IMR-90 (cell line): ENCODE measurements around the gene EMP1. TPM values are rescaled to one million over a fixed set of nuclear protein-coding genes. Genes with fewer than 3 reads are reported as not detected.

Experiments used
- ATAC-seq: fragments of 200-7000 bp; cut with Tn5 transposase; 2 replicates; pipeline ENCODE4 v1.9.1; 2020; ENCODE audit warnings: low read depth, mild to moderate bottlenecking, moderate library complexity
- BruUV-seq: library from RNA; stranded (reverse); fragments of 400-500 nt; replicated peaks from 2 replicates; lab custom pipeline; 2021; lab: Mats Ljungman, UMichigan
- CTCF ChIA-PET: fragments of 300-600 bp; formaldehyde crosslinking; extraction: SDS; loops from one replicate; lab custom pipeline; 2021; ENCODE audit warnings: antibody characterized with exemption; lab: Yijun Ruan, JAX
- POLR2A ChIA-PET: fragments of 300-600 bp; sonication (Branson Sonifier 250); formaldehyde crosslinking; loops from one replicate; lab custom pipeline; 2022; ENCODE audit warnings: antibody characterized with exemption; ENCODE audit not compliant: unreplicated experiment; lab: Charles Lee
- DNase-seq: peaks from one replicate; pipeline ENCODE4 v3.0.0; 2013
- H2AFZ ChIP-seq: replicated peaks from 2 replicates; pipeline ENCODE3; 2013; ENCODE audit warnings: low read length, mild to moderate bottlenecking; ENCODE audit not compliant: poor library complexity
- H2AK5ac ChIP-seq: 2 replicates; pipeline ENCODE4 v1.6.1; 2013; ENCODE audit warnings: low read depth, low read length, inconsistent platforms
- H2AK9ac ChIP-seq: replicated peaks from 2 replicates; pipeline ENCODE3; 2013; ENCODE audit warnings: mild to moderate bottlenecking, low read depth, low read length, moderate library complexity; ENCODE audit not compliant: poor library complexity
- H2BK120ac ChIP-seq: 2 replicates; pipeline ENCODE4 v1.6.1; 2013; ENCODE audit warnings: low read depth, low read length, inconsistent platforms
- H2BK15ac ChIP-seq: 3 replicates; pipeline ENCODE4 v1.6.1; 2013; ENCODE audit warnings: low read depth, low read length, inconsistent platforms
- H2BK20ac ChIP-seq: 2 replicates; pipeline ENCODE4 v1.6.1; 2013; ENCODE audit warnings: low read depth, mild to moderate bottlenecking, inconsistent platforms, low read length, moderate library complexity
- H2BK5ac ChIP-seq: 2 replicates; pipeline ENCODE4 v1.6.1; 2013; ENCODE audit warnings: mild to moderate bottlenecking, low read depth, low read length, inconsistent platforms; ENCODE audit not compliant: poor library complexity, severe bottlenecking
- H3K14ac ChIP-seq: replicated peaks from 2 replicates; pipeline ENCODE4 v1.6.1; 2013; ENCODE audit warnings: low read depth, low read length, inconsistent platforms
- H3K18ac ChIP-seq: 2 replicates; pipeline ENCODE4 v1.6.1; 2013; ENCODE audit warnings: low read depth, low read length, control low read depth
- H3K23ac ChIP-seq: 2 replicates; pipeline ENCODE4 v1.6.1; 2013; ENCODE audit warnings: low read depth, low read length, inconsistent platforms
- H3K27ac ChIP-seq: 2 replicates; pipeline ENCODE4 v1.5.1; 2013; ENCODE audit warnings: mild to moderate bottlenecking, control low read depth, low read length; ENCODE audit not compliant: insufficient read depth
- H3K27me3 ChIP-seq: 2 replicates; pipeline ENCODE4 v1.6.1; 2013; ENCODE audit warnings: low read length; ENCODE audit not compliant: control insufficient read depth, insufficient read depth
- H3K36me3 ChIP-seq: 2 replicates; pipeline ENCODE4 v1.6.1; 2013; ENCODE audit warnings: low read length, mixed read lengths; ENCODE audit not compliant: control insufficient read depth, insufficient read depth
- H3K4ac ChIP-seq: 2 replicates; pipeline ENCODE4 v1.6.1; 2013; ENCODE audit warnings: low read depth, low read length, inconsistent platforms
- H3K4me1 ChIP-seq: 2 replicates; pipeline ENCODE4 v1.6.1; 2013; ENCODE audit warnings: low read length, mixed read lengths; ENCODE audit not compliant: control insufficient read depth, insufficient read depth
- H3K4me2 ChIP-seq: 2 replicates; pipeline ENCODE4 v1.6.1; 2013; ENCODE audit warnings: low read depth, mild to moderate bottlenecking, control low read depth, low read length, moderate library complexity
- H3K4me3 ChIP-seq: 2 replicates; pipeline ENCODE4 v1.5.1; 2013; ENCODE audit warnings: low read depth, mild to moderate bottlenecking, control low read depth, low read length, moderate library complexity; ENCODE audit not compliant: insufficient read depth
- H3K56ac ChIP-seq: 2 replicates; pipeline ENCODE4 v1.6.1; 2013; ENCODE audit warnings: low read length, inconsistent platforms; ENCODE audit not compliant: insufficient read depth; ENCODE audit errors: extremely low read depth
- H3K79me1 ChIP-seq, 2 experiments: 2 replicates each; pipeline ENCODE4 v1.6.1; 2013; ENCODE audit warnings: low read length in 2 of 2, inconsistent platforms in 1 of 2, low read depth in 1 of 2
- H3K9ac ChIP-seq: 2 replicates; pipeline ENCODE4 v1.6.1; 2013; ENCODE audit warnings: low read depth, low read length, control low read depth
- H3K9me1 ChIP-seq: 2 replicates; pipeline ENCODE4 v1.6.1; 2013; ENCODE audit warnings: low read length, inconsistent platforms; ENCODE audit not compliant: insufficient read depth
- H3K9me3 ChIP-seq: 2 replicates; pipeline ENCODE4 v1.6.1; 2013; ENCODE audit warnings: low read length; ENCODE audit not compliant: control insufficient read depth, insufficient read depth
- H4K20me1 ChIP-seq: 2 replicates; pipeline ENCODE4 v1.6.1; 2013; ENCODE audit warnings: low read length, inconsistent platforms; ENCODE audit not compliant: insufficient read depth
- H4K5ac ChIP-seq: 2 replicates; pipeline ENCODE4 v1.6.1; 2013; ENCODE audit warnings: mild to moderate bottlenecking, low read depth, low read length, control low read depth
- H4K8ac ChIP-seq, 2 experiments: 2 replicates each; pipeline ENCODE4 v1.6.1; 2013; ENCODE audit warnings: low read depth in 2 of 2, low read length in 2 of 2, control low read depth in 1 of 2, inconsistent platforms in 1 of 2
- H4K91ac ChIP-seq: 2 replicates; pipeline ENCODE4 v1.6.1; 2013; ENCODE audit warnings: low read depth, low read length, inconsistent platforms; ENCODE audit not compliant: insufficient read depth
- BHLHE40 ChIP-seq: fragments of 150-350 bp; IDR thresholded peaks from 2 replicates; pipeline ENCODE4 v1.6.1; 2016; ENCODE audit warnings: mild to moderate bottlenecking, low read depth, low read length
- CEBPB ChIP-seq: IDR thresholded peaks from 2 replicates; pipeline ENCODE4 v1.6.1; 2012; ENCODE audit warnings: low read depth, low read length, improper control_type of control experiment
- CHD1 ChIP-seq: IDR thresholded peaks from 2 replicates; pipeline ENCODE4 v1.6.1; 2012; ENCODE audit warnings: low read depth, low read length, improper control_type of control experiment
- FOS ChIP-seq: fragments of 150-350 bp; IDR thresholded peaks from 2 replicates; pipeline ENCODE4 v1.6.1; 2016; ENCODE audit warnings: low read depth, low read length
- MAFK ChIP-seq: IDR thresholded peaks from 2 replicates; pipeline ENCODE4 v1.6.1; 2012; ENCODE audit warnings: low read depth, low read length, improper control_type of control experiment
- NFE2L2 ChIP-seq: fragments of 150-350 bp; IDR thresholded peaks from 2 replicates; pipeline ENCODE4 v1.6.1; 2016; ENCODE audit warnings: low read depth, mild to moderate bottlenecking, low read length
- POLR2A ChIP-seq: IDR thresholded peaks from 2 replicates; pipeline ENCODE4 v1.6.1; 2012; ENCODE audit warnings: mild to moderate bottlenecking, low read depth, low read length
- RAD21 ChIP-seq: IDR thresholded peaks from 2 replicates; pipeline ENCODE4 v1.6.1; 2012; ENCODE audit warnings: low read length, improper control_type of control experiment
- RCOR1 ChIP-seq: IDR thresholded peaks from 2 replicates; pipeline ENCODE4 v1.6.1; 2012; ENCODE audit warnings: mild to moderate bottlenecking, low read length, improper control_type of control experiment; ENCODE audit not compliant: insufficient replicate concordance
- RFX5 ChIP-seq: IDR thresholded peaks from 2 replicates; pipeline ENCODE4 v1.8.0; 2012; ENCODE audit warnings: low read depth, mild to moderate bottlenecking, low read length, moderate library complexity
- SMC3 ChIP-seq: fragments of 150-350 bp; IDR thresholded peaks from 2 replicates; pipeline ENCODE4 v1.6.1; 2016; ENCODE audit warnings: low read depth, mild to moderate bottlenecking, antibody characterized with exemption, low read length, moderate library complexity
- WGBS, 2 experiments: methylation state at CpG; one replicate each; pipeline versions ENCODE4 v1.1.5 to v1.1.7; 2013; ENCODE audit warnings: missing lambda C conversion rate in 2 of 2; ENCODE audit not compliant: insufficient read length in 1 of 2; ENCODE audit errors: extremely low coverage in 2 of 2; 5-methylcytosine and 5-hydroxymethylcytosine counted together
- dilution Hi-C: fragments of 300-500 bp; cut with HindIII; formaldehyde crosslinking; loops from one replicate; pipeline ENCODE4 v1.14.3; 2018; ENCODE audit warnings: low sequenced_read_pairs; ENCODE audit not compliant: unreplicated experiment
- in situ Hi-C: fragments of 300-500 bp; cut with MboI; formaldehyde crosslinking; loops from 3 replicates; pipeline ENCODE4 v1.14.3; 2019; ENCODE audit warnings: low sequenced_read_pairs, inconsistent platforms, mixed read lengths
- intact Hi-C: fragments of 100-400 bp; cut with micrococcal nuclease; formaldehyde crosslinking; loops from 2 replicates; pipeline ENCODE4 v1.10.0; 2022
- polyA plus RNA-seq, 3 experiments: library from polyadenylated mRNA; depleted of rRNA; stranded (reverse); fragments of >200 nt; gene quantifications; 2 replicates each; pipeline ENCODE4 v1.2.3, GENCODE V29; 2012; ENCODE audit warnings: low replicate concordance in 1 of 3
- total RNA-seq: library from RNA; depleted of rRNA; stranded (reverse); fragments of >200 nt; gene quantifications from 2 replicates; pipeline ENCODE4 v1.2.3, GENCODE V29; 2012
- TF ChIP-seq, protein P1 (sequence below): fragments of 150-350 bp; IDR thresholded peaks from 2 replicates; pipeline ENCODE4 v1.6.1; 2016; ENCODE audit warnings: low read depth, mild to moderate bottlenecking, low read length, moderate library complexity, borderline replicate concordance
- TF ChIP-seq, protein P2 (sequence below): fragments of 150-350 bp; IDR thresholded peaks from 2 replicates; pipeline ENCODE4 v1.6.1; 2017; ENCODE audit warnings: mild to moderate bottlenecking, antibody characterized with exemption, low read length, low read depth
- TF ChIP-seq, protein P3 (sequence below): conservative IDR thresholded peaks from 2 replicates; pipeline ENCODE4 v1.5.1; 2012; ENCODE audit warnings: mild to moderate bottlenecking, low read depth, low read length, improper control_type of control experiment

Gene EMP1
- total and polyA plus RNA-seq, 2 of the 4 experiments (the other 2 are of a cell fraction) = 137 to 201 TPM

DNA sequence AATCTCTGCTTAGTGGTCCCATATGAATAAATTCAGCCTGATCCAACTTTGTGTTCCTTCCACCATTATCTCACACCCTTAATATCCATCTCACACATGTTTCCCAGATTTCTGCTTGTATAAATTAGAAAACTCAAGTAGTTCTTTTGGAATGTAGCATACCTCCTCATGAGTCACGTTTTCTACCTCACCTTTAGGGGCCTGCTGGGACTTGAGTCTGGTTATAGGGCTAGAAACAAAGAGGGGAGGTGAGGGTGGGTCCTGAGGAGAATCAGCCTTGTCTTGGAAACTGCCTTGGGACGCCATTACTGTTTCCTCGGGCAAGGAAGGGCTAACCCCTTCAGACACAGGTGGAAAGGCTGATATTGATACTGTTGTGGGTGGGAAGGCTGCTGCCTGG, 51.1 kb downstream of the EMP1 start:
- Histone ChIP-seq H2BK5ac (no peak overlapping the region), H2BK120ac (no peak overlapping the region), H4K5ac (no peak overlapping the region), H4K20me1 (no peaks in the 10 kb centered on the region), H2AK9ac (no peak overlapping the region), H3K14ac (no peak overlapping the region), H3K4me2 (no peak overlapping the region), H3K79me1 (peaks cover 0 to 5% of the 10 kb centered on the region in 2 experiments; a peak in 1 of 4 replicates), H3K9me3 (no peaks in the 10 kb centered on the region), H2BK15ac (no peak overlapping the region), H3K18ac (no peak overlapping the region), H3K27me3 (no peaks in the 10 kb centered on the region), H3K9ac (no peak overlapping the region), H3K4ac (no peak overlapping the region), H3K23ac (no peak overlapping the region), H4K8ac (no peak overlapping the region), H3K4me3 (no peak overlapping the region), H2AFZ (no peak overlapping the region), H3K9me1 (peaks cover 15% of the 10 kb centered on the region), H4K91ac (no peak overlapping the region), H3K4me1 (peaks cover 10% of the 10 kb centered on the region), H2BK20ac (no peak overlapping the region), H3K56ac (no peak overlapping the region), H2AK5ac (no peak overlapping the region), H3K27ac (no peak overlapping the region), H3K36me3 (no peaks in the 10 kb centered on the region)
- dilution Hi-C loops = no loop called here
- POLR2A ChIA-PET = no interaction called here
- ATAC-seq (no peak), DNase-seq (no peak)
- intact Hi-C loops = no loop called here
- in situ Hi-C loops = no loop called here
- CTCF ChIA-PET = interaction anchor here (2.2 kb wide), 1 partner anchor 8 kb away, joined by 7 read pairs; no protein-coding TSS in a partner anchor
- no peak for TF ChIP-seq RCOR1
- no peak for TF ChIP-seq RFX5
- TF ChIP-seq MAFK = no peak
- TF ChIP-seq, protein P1, sequence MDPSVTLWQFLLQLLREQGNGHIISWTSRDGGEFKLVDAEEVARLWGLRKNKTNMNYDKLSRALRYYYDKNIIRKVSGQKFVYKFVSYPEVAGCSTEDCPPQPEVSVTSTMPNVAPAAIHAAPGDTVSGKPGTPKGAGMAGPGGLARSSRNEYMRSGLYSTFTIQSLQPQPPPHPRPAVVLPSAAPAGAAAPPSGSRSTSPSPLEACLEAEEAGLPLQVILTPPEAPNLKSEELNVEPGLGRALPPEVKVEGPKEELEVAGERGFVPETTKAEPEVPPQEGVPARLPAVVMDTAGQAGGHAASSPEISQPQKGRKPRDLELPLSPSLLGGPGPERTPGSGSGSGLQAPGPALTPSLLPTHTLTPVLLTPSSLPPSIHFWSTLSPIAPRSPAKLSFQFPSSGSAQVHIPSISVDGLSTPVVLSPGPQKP = no peak
- TF ChIP-seq, protein P2, sequence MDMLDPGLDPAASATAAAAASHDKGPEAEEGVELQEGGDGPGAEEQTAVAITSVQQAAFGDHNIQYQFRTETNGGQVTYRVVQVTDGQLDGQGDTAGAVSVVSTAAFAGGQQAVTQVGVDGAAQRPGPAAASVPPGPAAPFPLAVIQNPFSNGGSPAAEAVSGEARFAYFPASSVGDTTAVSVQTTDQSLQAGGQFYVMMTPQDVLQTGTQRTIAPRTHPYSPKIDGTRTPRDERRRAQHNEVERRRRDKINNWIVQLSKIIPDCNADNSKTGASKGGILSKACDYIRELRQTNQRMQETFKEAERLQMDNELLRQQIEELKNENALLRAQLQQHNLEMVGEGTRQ = no peak
- TF ChIP-seq, protein P3, sequence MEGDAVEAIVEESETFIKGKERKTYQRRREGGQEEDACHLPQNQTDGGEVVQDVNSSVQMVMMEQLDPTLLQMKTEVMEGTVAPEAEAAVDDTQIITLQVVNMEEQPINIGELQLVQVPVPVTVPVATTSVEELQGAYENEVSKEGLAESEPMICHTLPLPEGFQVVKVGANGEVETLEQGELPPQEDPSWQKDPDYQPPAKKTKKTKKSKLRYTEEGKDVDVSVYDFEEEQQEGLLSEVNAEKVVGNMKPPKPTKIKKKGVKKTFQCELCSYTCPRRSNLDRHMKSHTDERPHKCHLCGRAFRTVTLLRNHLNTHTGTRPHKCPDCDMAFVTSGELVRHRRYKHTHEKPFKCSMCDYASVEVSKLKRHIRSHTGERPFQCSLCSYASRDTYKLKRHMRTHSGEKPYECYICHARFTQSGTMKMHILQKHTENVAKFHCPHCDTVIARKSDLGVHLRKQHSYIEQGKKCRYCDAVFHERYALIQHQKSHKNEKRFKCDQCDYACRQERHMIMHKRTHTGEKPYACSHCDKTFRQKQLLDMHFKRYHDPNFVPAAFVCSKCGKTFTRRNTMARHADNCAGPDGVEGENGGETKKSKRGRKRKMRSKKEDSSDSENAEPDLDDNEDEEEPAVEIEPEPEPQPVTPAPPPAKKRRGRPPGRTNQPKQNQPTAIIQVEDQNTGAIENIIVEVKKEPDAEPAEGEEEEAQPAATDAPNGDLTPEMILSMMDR = no peak
- TF ChIP-seq CEBPB = no peak
- TF ChIP-seq FOS = no peak
- TF ChIP-seq SMC3 = no peak
- no peak for TF ChIP-seq RAD21
- no peak for TF ChIP-seq BHLHE40
- no peak for TF ChIP-seq CHD1
- no peak for TF ChIP-seq POLR2A
- no peak for TF ChIP-seq NFE2L2
- no CpG with 5 or more reads among the region's 3 CpGs for WGBS, 2 experiments
- BruUV-seq = no TSS peak
